ENCODE measurements around the gene SETDB1. TPM values are rescaled to one million over a fixed set of nuclear protein-coding genes. Genes with fewer than 3 reads are reported as not detected.

SETDB1 gene
- total and polyA plus RNA-seq, 2 of the 8 experiments (the other 6 are each of a cell fraction or from before 2014, with no cell fraction given): 27.5 to 48.8 TPM

DNA sequence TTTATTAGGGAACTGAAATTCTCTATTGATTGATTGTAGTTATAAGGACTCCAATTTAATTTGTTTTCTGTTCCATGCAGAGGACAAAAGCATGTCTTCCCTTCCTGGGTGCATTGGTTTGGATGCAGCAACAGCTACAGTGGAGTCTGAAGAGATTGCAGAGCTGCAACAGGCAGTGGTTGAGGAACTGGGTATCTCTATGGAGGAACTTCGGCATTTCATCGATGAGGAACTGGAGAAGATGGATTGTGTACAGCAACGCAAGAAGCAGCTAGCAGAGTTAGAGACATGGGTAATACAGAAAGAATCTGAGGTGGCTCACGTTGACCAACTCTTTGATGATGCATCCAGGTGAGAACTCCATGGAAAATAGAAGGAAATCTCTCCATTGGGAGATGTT lies 1.5 kb downstream of the SETDB1 start (continued):
- no peak for TF ChIP-seq CTBP2 (IDR thresholded peaks at IDR 0.05; ENCODE audit: borderline replicate concordance, insufficient read depth, insufficient read length, low read length)
- no peak for TF ChIP-seq ASH2L (IDR thresholded peaks at IDR 0.05; ENCODE audit: low read length)
- TF ChIP-seq SUZ12 (IDR thresholded peaks at IDR 0.05; ENCODE audit: low read length): no peak

All from H1 (cell line).